Measurements from ENCODE around the gene EDA. TPM values are rescaled to one million over a fixed set of nuclear protein-coding genes. Genes with fewer than 3 reads are reported as not detected.

Gene EDA
- polyA plus RNA-seq (2012; ENCODE audit: insufficient read length, low read depth): not detected

DNA sequence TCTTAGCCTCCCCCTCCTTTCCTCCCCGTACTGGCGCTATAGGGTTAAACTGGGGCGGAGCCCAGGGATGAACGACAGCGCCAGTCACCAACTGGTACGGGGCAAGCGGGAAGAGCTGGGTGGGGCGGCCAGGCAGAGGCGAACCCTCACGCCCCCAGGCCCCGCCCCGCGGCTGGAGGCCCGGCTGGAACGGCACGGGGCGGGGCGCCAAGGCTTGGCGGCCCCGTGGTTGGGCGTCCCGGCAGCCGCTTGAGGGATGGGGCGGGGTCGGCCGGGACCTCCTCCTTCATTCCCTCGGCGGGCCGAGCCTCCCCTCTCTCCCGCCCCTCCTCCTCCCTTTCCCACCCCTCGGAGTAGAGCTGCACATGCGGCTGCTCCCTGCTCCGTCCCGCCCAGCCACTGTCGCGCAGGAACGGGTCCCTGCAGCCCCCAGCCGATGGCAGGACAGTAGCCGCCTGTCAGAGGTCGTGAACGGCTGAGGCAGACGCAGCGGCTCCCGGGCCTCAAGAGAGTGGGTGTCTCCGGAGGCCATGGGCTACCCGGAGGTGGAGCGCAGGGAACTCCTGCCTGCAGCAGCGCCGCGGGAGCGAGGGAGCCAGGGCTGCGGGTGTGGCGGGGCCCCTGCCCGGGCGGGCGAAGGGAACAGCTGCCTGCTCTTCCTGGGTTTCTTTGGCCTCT lies at the start of gene EDA:
Gene EDA, plus strand, starts transcription at position 335 of the 678 bp plus-strand sequence.
- TF ChIP-seq FOXP2 (optimal IDR thresholded peaks at IDR 0.05; ENCODE audit: borderline replicate concordance, extremely low read depth, extremely low read length, insufficient read depth): no peak
- TF ChIP-seq TAF1 (IDR thresholded peaks at IDR 0.05; ENCODE audit: borderline replicate concordance, insufficient read depth, low read length): no peak
- TF ChIP-seq SIN3A (IDR thresholded peaks at IDR 0.05; ENCODE audit: borderline replicate concordance, insufficient read depth, low read length): no peak
- no peak for TF ChIP-seq POLR2AphosphoS5 (IDR thresholded peaks at IDR 0.05; ENCODE audit: low read depth, low read length)
- TF ChIP-seq, protein P1, sequence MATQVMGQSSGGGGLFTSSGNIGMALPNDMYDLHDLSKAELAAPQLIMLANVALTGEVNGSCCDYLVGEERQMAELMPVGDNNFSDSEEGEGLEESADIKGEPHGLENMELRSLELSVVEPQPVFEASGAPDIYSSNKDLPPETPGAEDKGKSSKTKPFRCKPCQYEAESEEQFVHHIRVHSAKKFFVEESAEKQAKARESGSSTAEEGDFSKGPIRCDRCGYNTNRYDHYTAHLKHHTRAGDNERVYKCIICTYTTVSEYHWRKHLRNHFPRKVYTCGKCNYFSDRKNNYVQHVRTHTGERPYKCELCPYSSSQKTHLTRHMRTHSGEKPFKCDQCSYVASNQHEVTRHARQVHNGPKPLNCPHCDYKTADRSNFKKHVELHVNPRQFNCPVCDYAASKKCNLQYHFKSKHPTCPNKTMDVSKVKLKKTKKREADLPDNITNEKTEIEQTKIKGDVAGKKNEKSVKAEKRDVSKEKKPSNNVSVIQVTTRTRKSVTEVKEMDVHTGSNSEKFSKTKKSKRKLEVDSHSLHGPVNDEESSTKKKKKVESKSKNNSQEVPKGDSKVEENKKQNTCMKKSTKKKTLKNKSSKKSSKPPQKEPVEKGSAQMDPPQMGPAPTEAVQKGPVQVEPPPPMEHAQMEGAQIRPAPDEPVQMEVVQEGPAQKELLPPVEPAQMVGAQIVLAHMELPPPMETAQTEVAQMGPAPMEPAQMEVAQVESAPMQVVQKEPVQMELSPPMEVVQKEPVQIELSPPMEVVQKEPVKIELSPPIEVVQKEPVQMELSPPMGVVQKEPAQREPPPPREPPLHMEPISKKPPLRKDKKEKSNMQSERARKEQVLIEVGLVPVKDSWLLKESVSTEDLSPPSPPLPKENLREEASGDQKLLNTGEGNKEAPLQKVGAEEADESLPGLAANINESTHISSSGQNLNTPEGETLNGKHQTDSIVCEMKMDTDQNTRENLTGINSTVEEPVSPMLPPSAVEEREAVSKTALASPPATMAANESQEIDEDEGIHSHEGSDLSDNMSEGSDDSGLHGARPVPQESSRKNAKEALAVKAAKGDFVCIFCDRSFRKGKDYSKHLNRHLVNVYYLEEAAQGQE (IDR thresholded peaks at IDR 0.05; ENCODE audit: insufficient read depth in 1 of 2, low read depth in 2 of 2, low read length in 2 of 2): no peak

- no peak for TF ChIP-seq SIN3A (IDR thresholded peaks at IDR 0.05; ENCODE audit: borderline replicate concordance, insufficient read depth, low read length)
- no peak for TF ChIP-seq TAF1 (IDR thresholded peaks at IDR 0.05; ENCODE audit: borderline replicate concordance, insufficient read depth, low read length)
- no peak for TF ChIP-seq FOXP2 (optimal IDR thresholded peaks at IDR 0.05; ENCODE audit: borderline replicate concordance, extremely low read depth, extremely low read length, insufficient read depth)
- TF ChIP-seq POLR2AphosphoS5 (IDR thresholded peaks at IDR 0.05; ENCODE audit: low read depth, low read length): no peak
- TF ChIP-seq, protein P1 (IDR thresholded peaks at IDR 0.05; ENCODE audit: insufficient read depth in 1 of 2, low read depth in 2 of 2, low read length in 2 of 2): no peak
These were observed 47.1 kb upstream of the EDA start for GRCh38 chrX:69568828-69569227.

DNA sequence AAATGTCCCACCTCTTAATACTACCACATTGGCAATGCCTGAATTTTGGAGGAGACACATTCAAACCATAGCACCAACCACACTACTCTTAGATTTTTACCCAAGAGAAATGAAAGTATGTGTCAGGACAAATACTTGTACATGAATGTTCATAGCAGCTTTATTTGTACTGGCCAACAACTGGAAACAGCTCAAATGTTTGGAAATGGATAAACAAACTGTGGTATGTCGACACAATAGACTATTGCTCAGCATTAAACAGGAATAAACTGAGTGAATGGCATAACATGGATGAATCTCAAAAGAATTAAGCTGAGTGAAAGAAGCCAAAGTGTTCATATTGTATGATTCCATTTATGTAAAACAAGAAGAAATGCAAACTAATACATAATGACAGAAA lies 18.5 kb upstream of the EDA start:
- no peak for TF ChIP-seq FOXP2 (optimal IDR thresholded peaks at IDR 0.05; ENCODE audit: borderline replicate concordance, extremely low read depth, extremely low read length, insufficient read depth)
- TF ChIP-seq, protein P1 (IDR thresholded peaks at IDR 0.05; ENCODE audit: insufficient read depth in 1 of 2, low read depth in 2 of 2, low read length in 2 of 2): no peak
- no peak for TF ChIP-seq TAF1 (IDR thresholded peaks at IDR 0.05; ENCODE audit: borderline replicate concordance, insufficient read depth, low read length)
- no peak for TF ChIP-seq POLR2AphosphoS5 (IDR thresholded peaks at IDR 0.05; ENCODE audit: low read depth, low read length)
- no peak for TF ChIP-seq SIN3A (IDR thresholded peaks at IDR 0.05; ENCODE audit: borderline replicate concordance, insufficient read depth, low read length)

- TF ChIP-seq, protein P1 (IDR thresholded peaks at IDR 0.05; ENCODE audit: insufficient read depth in 1 of 2, low read depth in 2 of 2, low read length in 2 of 2): no peak
- TF ChIP-seq POLR2AphosphoS5 (IDR thresholded peaks at IDR 0.05; ENCODE audit: low read depth, low read length) (no peak), FOXP2 (optimal IDR thresholded peaks at IDR 0.05; ENCODE audit: borderline replicate concordance, extremely low read depth, extremely low read length, insufficient read depth) (no peak), TAF1 (IDR thresholded peaks at IDR 0.05; ENCODE audit: borderline replicate concordance, insufficient read depth, low read length) (no peak), SIN3A (IDR thresholded peaks at IDR 0.05; ENCODE audit: borderline replicate concordance, insufficient read depth, low read length) (no peak)
These were observed 15.7 kb upstream of the EDA start for GRCh38 chrX:69600182-69600581.
